GM18498 (cell line): ENCODE data around the gene NBEA.

Source experiments
- ATAC-seq: cut with Tn5 transposase; IDR thresholded peaks from one replicate; pipeline ENCODE4 v1.9.1; 2021; ENCODE audit warnings: mild to moderate bottlenecking, moderate library complexity; ENCODE audit not compliant: unreplicated experiment

Gene NBEA

GRCh38 chr13:35698911-35699576 is 757.0 kb downstream of the NBEA start:
- no peak for ATAC-seq

- ATAC-seq, result no peak
Measured at GRCh38 chr13:35699825-35700510, 757.9 kb downstream of the NBEA start.

GRCh38 chr13:35700671-35701070 is 758.6 kb downstream of the NBEA start:
- ATAC-seq, result no peak

- no peak for ATAC-seq
Measured at GRCh38 chr13:35702316-35702715, 760.2 kb downstream of the NBEA start.

- no peak for ATAC-seq
Measured at GRCh38 chr13:35703061-35703460, 761.0 kb downstream of the NBEA start.

- ATAC-seq, result no peak
Measured at GRCh38 chr13:35704331-35704730, 762.3 kb downstream of the NBEA start.

GRCh38 chr13:35706281-35706680 is 764.2 kb downstream of the NBEA start:
- ATAC-seq, result no peak

GRCh38 chr13:35706721-35707120 is 764.7 kb downstream of the NBEA start:
- ATAC-seq, result no peak

GRCh38 chr13:35711909-35712308 is 769.8 kb downstream of the NBEA start:
- ATAC-seq, result no peak

- no peak for ATAC-seq
Measured at GRCh38 chr13:35712907-35713761, 771.1 kb downstream of the NBEA start.

- ATAC-seq, result no peak
Measured at GRCh38 chr13:35714121-35714520, 772.1 kb downstream of the NBEA start.

GRCh38 chr13:35714588-35715377 is 772.7 kb downstream of the NBEA start:
- no peak for ATAC-seq

- ATAC-seq, result no peak
Measured at GRCh38 chr13:35716186-35716585, 774.1 kb downstream of the NBEA start.

- ATAC-seq, result no peak
Measured at GRCh38 chr13:35716729-35717128, 774.7 kb downstream of the NBEA start.

- no peak for ATAC-seq
Measured at GRCh38 chr13:35718084-35718483, 776.0 kb downstream of the NBEA start.

- no peak for ATAC-seq
Measured at GRCh38 chr13:35720290-35720689, 778.2 kb downstream of the NBEA start.

GRCh38 chr13:35720690-35721554 is 778.9 kb downstream of the NBEA start:
- peak; percentile 56 for ATAC-seq
